Endodermal cell (in vitro differentiated cells): ENCODE data around the gene MYLK4. TPM values are rescaled to one million over a fixed set of nuclear protein-coding genes. Genes with fewer than 3 reads are reported as not detected.

Source experiments
- DNase-seq: peaks from one replicate; pipeline ENCODE4 v3.0.0-alpha.2; 2017
- H3K27ac ChIP-seq: 2 replicates; pipeline ENCODE4 v1.5.1; 2013; ENCODE audit warnings: mild to moderate bottlenecking, low read depth, low read length, moderate library complexity
- H3K27me3 ChIP-seq: 2 replicates; pipeline ENCODE4 v1.6.1; 2013; ENCODE audit warnings: mild to moderate bottlenecking, low read length, moderate library complexity; ENCODE audit not compliant: insufficient read depth, control insufficient read depth, poor library complexity, severe bottlenecking
- H3K36me3 ChIP-seq: 2 replicates; pipeline ENCODE4 v1.7.0; 2013; ENCODE audit warnings: mild to moderate bottlenecking, low read length, moderate library complexity; ENCODE audit not compliant: control insufficient read depth, insufficient read depth
- H3K4me1 ChIP-seq: one replicate; pipeline ENCODE4 v1.7.0; 2013; ENCODE audit warnings: low read length; ENCODE audit not compliant: control insufficient read depth, insufficient read depth
- H3K4me3 ChIP-seq: 2 replicates; pipeline ENCODE4 v1.5.1; 2013; ENCODE audit warnings: mild to moderate bottlenecking, low read length, moderate library complexity
- H3K9ac ChIP-seq: 2 replicates; pipeline ENCODE4 v1.6.1; 2013; ENCODE audit warnings: mild to moderate bottlenecking, low read length, moderate library complexity; ENCODE audit not compliant: poor library complexity, severe bottlenecking; ENCODE audit errors: extremely low read depth
- H3K9me3 ChIP-seq: 2 replicates; pipeline ENCODE4 v1.6.1; 2013; ENCODE audit warnings: mild to moderate bottlenecking, low read length, moderate library complexity; ENCODE audit not compliant: control insufficient read depth
- H3K27ac Mint-ChIP-seq: 2 replicates; pipeline ENCODE4 v1.8.0; 2020; ENCODE audit warnings: mixed read lengths
- H3K27me3 Mint-ChIP-seq: 2 replicates; pipeline ENCODE4 v1.8.0; 2021; ENCODE audit warnings: mild to moderate bottlenecking, mixed read lengths; ENCODE audit not compliant: insufficient read depth
- H3K36me3 Mint-ChIP-seq: 2 replicates; pipeline ENCODE4 v1.8.0; 2020; ENCODE audit warnings: low read depth, mixed read lengths
- H3K4me1 Mint-ChIP-seq: 2 replicates; pipeline ENCODE4 v1.8.0; 2020; ENCODE audit warnings: mixed read lengths
- H3K4me3 Mint-ChIP-seq: 2 replicates; pipeline ENCODE4 v1.8.0; 2020; ENCODE audit warnings: mild to moderate bottlenecking, moderate library complexity, mixed read lengths
- H3K9me3 Mint-ChIP-seq: 2 replicates; pipeline ENCODE4 v1.8.0; 2020; ENCODE audit warnings: mild to moderate bottlenecking, mixed read lengths
- CTCF ChIP-seq: fragments of 200-600 bp; sonication (generic); conservative IDR thresholded peaks from 2 replicates; pipeline ENCODE4 v1.5.0; 2021; ENCODE audit warnings: antibody characterized with exemption, mild to moderate bottlenecking
- WGBS, 2 experiments: methylation state at CpG; one replicate each; pipeline versions ENCODE4 v1.1.5 to v1.1.7; 2013; ENCODE audit warnings: missing lambda C conversion rate in 2 of 2, mixed read lengths in 1 of 2; ENCODE audit not compliant: insufficient coverage in 1 of 2, insufficient read length in 1 of 2; 5-methylcytosine and 5-hydroxymethylcytosine counted together
- total RNA-seq, 2 donors: library from RNA; stranded (reverse); fragmentation: NEBNext Ultra II Directional in 1 of 2; extraction: Animal tissue kit (Norgen Biotek cat#: 25700) in 1 of 2; gene quantifications; 2 replicates in 1 of 2; 3 replicates in 1 of 2; pipeline ENCODE4 v1.2.1, GENCODE V29; 2021

Gene MYLK4
- total RNA-seq, 2 donors from 2014 or later: 0.18 to 0.20 TPM

- no peaks in the 10 kb centered on the region for H3K27me3 ChIP-seq
- no peaks in the 10 kb centered on the region for H3K9me3 Mint-ChIP-seq
- H3K27me3 Mint-ChIP-seq: no peaks in the 10 kb centered on the region
- no peak for TF ChIP-seq CTCF
- no peak overlapping the region for H3K4me3 Mint-ChIP-seq
- no peaks in the 10 kb centered on the region for H3K4me1 Mint-ChIP-seq
- no peak overlapping the region for H3K4me3 ChIP-seq
- no peak for DNase-seq
- no peaks in the 10 kb centered on the region for H3K9me3 ChIP-seq
- H3K36me3 Mint-ChIP-seq: no peaks in the 10 kb centered on the region
- H3K9ac ChIP-seq: no peak overlapping the region
- H3K4me1 ChIP-seq: no peaks in the 10 kb centered on the region
- WGBS, 2 experiments: 92 to 94% methylated on average over 9 to 15 of the region's 15 CpGs
- H3K36me3 ChIP-seq: no peaks in the 10 kb centered on the region
- no peak overlapping the region for H3K27ac Mint-ChIP-seq
- H3K27ac ChIP-seq: no peak overlapping the region
These were observed 70.3 kb downstream of the MYLK4 start for GRCh38 chr6:2680264-2680922.

- Mint-ChIP-seq H3K4me3 (no peak overlapping the region), H3K27me3 (no peaks in the 10 kb centered on the region), H3K9me3 (no peaks in the 10 kb centered on the region), H3K4me1 (no peaks in the 10 kb centered on the region), H3K27ac (no peak overlapping the region), H3K36me3 (no peaks in the 10 kb centered on the region)
- Histone ChIP-seq H3K9ac (no peak overlapping the region), H3K4me3 (no peak overlapping the region), H3K27me3 (no peaks in the 10 kb centered on the region), H3K9me3 (no peaks in the 10 kb centered on the region), H3K27ac (no peak overlapping the region), H3K4me1 (no peaks in the 10 kb centered on the region), H3K36me3 (no peaks in the 10 kb centered on the region)
- no peak for TF ChIP-seq CTCF
- 91 to 100% methylated on average over 3 to 4 of the region's 4 CpGs for WGBS, 2 experiments
- no peak for DNase-seq
These were observed 73.6 kb downstream of the MYLK4 start for GRCh38 chr6:2677080-2677593.

- no peak overlapping the region for H3K27ac ChIP-seq
- no peak overlapping the region for H3K27ac Mint-ChIP-seq
- H3K4me1 Mint-ChIP-seq: no peaks in the 10 kb centered on the region
- no peak overlapping the region for H3K4me3 ChIP-seq
- no peaks in the 10 kb centered on the region for H3K9me3 Mint-ChIP-seq
- no peaks in the 10 kb centered on the region for H3K9me3 ChIP-seq
- H3K27me3 Mint-ChIP-seq: no peaks in the 10 kb centered on the region
- H3K27me3 ChIP-seq: no peaks in the 10 kb centered on the region
- H3K9ac ChIP-seq: no peak overlapping the region
- H3K36me3 Mint-ChIP-seq: no peaks in the 10 kb centered on the region
- WGBS, 2 experiments: 87% methylated on average over 1 of the region's 2 CpGs; no CpG with 5 or more reads in 1 of the 2 experiments
- TF ChIP-seq CTCF: no peak
- no peaks in the 10 kb centered on the region for H3K4me1 ChIP-seq
- DNase-seq: no peak
- H3K4me3 Mint-ChIP-seq: no peak overlapping the region
- no peaks in the 10 kb centered on the region for H3K36me3 ChIP-seq
These were observed 74.7 kb downstream of the MYLK4 start for GRCh38 chr6:2676048-2676447.
